HG02623 (cell line): ENCODE data around the gene STON1.
"Not testable (repeated sequence)": the region's sequence is repeated elsewhere in the genome, so short reads cannot be mapped to it uniquely, and the experiment has no call there.

Experiments
- ATAC-seq: cut with Tn5 transposase; IDR thresholded peaks from one replicate; pipeline ENCODE4 v1.9.1; 2021; ENCODE audit warnings: moderate library complexity; ENCODE audit not compliant: unreplicated experiment

Gene STON1

DNA sequence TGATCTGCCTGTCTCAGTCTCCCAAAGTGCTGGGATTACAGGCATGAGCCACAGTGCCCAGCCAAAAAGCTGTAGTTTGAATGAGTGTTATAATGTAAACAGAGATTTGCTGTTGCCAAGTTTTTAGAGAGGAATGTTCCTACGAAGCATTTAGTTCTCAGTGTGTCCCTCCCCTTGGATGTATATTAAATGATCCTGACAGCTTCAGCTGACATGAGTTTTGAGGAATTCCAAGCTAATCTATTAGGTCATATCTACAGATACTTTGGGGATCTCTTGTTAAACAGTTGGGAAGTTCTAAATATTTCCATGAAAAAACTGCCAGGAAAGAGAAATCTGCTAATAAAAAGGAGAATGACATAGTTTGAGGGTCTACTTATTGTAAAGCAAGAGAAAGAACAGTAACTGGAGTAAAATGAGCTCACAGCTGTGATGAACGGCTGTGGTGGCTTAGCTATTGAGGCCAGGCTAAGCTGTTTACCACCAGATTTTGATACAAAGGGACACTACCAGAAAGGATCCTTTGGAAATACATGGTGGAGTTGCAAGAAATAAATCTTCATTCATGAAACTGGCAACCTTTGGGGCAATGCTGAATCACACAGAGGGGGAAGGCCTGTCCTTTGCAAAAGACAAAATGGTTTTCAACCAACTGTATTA, 2.6 kb upstream of the STON1 start:
- ATAC-seq = no peak

- ATAC-seq = no peak
These were observed 1.5 kb upstream of the STON1 start for GRCh38 chr2:48528431-48528830.

DNA sequence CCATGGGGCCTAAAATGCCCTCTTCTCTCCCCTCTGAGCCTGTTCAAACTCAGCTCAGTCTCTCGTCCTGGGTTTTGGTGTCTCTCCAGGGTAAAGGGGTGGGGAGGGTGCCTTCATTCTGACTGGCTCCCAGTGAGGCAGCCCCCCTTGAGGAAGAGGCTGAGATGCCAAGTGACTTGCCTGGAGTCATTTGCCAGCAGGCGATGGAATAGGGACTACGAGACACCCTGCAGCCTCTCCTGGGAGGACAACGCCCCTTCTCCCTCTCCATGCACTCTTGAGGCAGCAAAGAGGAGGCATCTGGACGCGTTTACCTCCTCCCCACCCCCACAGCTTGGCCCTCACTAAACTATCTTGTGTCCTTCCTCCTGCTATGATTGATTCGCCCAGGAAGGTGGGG, 760 bp upstream of the STON1 start:
- ATAC-seq = no peak

DNA sequence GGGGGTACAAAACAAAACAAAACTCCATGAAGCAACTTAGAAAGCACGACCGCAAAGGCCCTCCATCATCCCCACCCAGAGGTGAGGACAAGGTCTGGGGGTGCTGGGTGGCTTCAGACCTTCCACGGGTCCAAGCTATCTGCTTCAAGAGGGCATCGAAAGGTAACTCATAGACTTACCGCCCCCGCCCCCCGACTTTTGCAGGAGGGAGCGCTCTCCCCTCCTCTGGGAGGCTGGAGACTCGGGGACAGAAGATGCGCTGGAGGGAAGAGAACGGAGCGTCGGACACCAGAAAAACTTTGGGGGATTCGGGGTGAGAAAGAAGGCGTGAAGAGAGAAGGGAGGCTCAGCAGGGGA, 300 bp upstream of the STON1 start:
- ATAC-seq = peak; percentile 10

DNA sequence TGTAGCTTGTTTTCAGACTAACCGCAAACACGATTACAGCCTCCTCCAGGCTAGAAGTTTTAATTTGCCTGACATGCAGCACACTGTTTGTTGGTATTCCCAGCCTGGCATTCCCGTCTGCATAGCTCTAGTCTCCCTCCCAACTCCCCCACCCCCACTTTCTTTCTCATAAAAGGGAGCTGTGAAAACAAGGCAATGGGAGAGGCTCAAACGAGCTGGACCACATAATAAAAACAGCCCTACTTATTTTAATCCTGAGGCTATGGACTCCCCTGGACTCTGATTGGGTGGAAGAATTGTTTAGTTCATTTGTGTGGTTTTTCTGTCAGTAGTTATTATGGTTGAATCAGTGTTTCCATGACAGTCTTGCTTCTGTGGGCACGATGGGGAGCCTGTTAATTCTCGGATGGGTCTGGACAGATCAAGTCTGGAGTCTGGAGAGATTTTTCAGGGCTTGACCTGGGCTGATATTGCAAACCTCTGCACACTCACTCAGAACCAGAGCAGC, 1.2 kb downstream of the STON1 start:
- no peak for ATAC-seq

DNA sequence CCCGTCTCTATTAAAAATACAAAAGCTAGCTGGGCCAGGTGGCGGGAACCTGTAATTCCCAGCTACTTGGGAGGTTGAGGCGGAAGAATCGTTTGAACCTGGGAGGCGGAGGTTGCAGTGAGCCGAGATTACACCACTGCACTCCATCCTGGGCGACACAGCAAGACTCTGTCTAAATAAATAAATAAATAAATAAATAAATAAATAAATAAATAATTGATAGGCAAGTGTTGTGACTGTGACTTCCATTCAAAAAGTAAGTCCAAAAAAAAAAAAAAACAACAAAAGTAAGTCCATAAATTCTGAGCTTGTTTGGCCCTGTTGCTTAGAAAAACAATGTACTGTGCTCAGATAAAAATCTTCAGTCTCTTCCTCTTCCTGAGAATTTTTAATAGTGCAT, 2.2 kb downstream of the STON1 start:
- no peak for ATAC-seq

- ATAC-seq = no peak
These were observed 2.9 kb downstream of the STON1 start for GRCh38 chr2:48532824-48533223.

- ATAC-seq = no peak
These were observed 4.8 kb downstream of the STON1 start for GRCh38 chr2:48534781-48535180.

- ATAC-seq = no peak
These were observed 10.4 kb downstream of the STON1 start for GRCh38 chr2:48540237-48540935.

DNA sequence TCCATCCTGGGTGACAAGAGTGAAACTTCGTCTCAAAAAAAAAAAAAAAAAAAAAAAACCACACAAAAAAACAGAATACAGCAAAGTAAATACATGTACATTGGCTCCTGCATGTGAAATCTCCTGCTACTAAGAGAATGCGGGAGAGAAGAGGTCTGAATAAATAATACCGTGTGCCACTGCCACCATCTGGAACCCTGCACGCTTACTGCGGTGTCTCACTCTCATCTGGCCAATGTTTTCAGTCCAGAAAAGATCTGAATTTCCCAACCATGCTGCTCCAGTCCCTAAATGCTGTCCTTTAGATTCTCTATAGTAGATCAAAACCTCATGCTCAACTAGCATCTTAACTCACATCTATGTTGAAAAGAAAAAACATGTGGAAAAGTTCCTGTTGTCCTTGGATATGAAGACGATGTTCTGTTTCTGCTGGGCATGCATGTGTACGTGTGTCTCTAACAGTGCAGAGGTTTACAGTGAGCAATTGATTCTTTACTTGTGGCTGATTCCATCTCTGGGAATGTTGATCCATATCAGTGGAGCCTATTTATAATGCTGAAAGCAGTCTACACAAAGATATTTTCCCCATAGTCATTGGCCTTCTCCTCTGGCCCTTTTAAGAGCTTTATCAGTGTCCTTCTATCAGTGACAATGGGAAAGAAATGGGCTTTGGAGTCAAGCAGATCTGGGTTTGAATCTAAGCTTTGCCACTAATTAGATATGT, 11.9 kb downstream of the STON1 start:
- ATAC-seq = no peak

GRCh38 chr2:48543895-48544294, 13.9 kb downstream of the STON1 start:
- no peak for ATAC-seq

DNA sequence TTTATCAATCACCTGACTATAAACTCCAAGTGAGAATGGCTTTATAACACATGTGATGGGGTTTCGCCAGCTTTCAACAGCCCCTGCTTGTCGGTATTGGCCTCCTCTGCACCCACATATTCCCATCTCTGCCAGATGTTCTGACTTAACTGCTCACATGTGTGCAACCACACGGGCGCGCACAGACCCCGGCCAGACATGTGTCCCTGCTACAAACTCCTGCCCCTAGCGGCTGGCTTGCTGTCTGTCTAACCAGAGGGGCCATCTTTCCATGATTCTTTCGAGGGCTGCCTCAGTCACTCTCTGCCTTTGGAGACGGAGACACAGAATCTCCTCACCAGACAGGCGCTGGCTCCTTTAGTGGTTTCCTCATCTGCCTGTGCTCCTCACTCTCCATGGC, 15.3 kb downstream of the STON1 start:
- ATAC-seq = no peak

- no peak for ATAC-seq
These were observed 18.9 kb downstream of the STON1 start for GRCh38 chr2:48548840-48549239.

GRCh38 chr2:48549972-48550371, 20.0 kb downstream of the STON1 start:
- no peak for ATAC-seq

DNA sequence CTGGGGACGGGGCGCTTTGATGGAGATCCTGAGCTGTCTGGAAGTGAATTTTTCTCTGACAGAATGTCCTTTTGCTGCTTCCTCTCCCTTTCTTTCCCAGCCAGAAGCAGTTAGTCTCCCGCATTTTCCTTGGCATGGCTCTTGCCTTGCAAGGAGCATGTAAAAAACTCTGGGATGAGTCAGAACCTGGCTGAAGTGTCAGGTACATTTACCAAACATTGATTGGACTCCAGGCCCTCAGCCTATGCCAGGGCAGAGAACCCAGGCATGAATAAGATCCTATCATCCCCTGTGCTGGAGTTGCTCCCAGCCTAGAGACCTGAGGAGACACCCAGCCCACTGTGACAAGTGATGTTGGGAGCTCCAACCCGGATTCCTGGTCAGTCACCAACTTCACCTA, 21.6 kb downstream of the STON1 start:
- ATAC-seq = no peak

- ATAC-seq = not testable (repeated sequence)
These were observed 25.1 kb downstream of the STON1 start for GRCh38 chr2:48555071-48555470.

GRCh38 chr2:48558456-48558855, 28.5 kb downstream of the STON1 start:
- ATAC-seq = no peak

- ATAC-seq = no peak
These were observed 30.7 kb downstream of the STON1 start for GRCh38 chr2:48560546-48561209.

GRCh38 chr2:48562281-48562680, 32.3 kb downstream of the STON1 start:
- no peak for ATAC-seq

DNA sequence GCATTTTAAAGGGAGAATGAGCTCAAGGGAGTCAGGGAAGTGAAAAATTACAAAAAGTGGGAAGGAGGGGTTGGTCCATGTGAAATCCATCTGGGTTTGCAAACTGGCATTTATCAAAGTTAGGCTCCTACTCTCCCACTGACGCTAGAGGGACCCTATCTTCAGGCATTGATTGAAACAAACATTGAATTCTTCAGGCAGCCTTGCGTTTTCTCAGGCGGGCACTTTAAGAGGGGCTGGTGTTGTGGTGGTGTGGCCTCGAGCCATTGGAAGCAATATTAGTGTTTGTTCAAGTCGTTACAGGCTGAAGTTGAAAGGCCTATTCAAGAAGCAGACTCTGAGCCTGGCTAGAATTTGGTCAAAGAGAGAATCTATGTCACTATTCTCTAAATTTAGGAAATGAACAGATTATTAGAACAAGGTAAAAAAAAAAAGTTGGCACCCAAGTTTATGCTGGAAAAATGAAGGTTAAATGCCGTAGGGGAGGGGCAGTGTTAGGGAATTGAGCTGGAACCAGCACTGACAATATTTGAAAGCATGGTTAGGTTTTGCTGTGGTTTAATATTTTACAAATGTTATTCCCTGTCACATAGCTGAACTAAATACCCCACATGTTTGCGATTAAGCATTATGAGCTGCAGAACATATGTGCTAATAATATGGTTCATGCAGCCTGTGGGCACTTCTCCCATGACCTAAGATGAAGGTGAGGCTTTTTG, 36.8 kb downstream of the STON1 start:
- no peak for ATAC-seq

- ATAC-seq = no peak
These were observed 37.7 kb downstream of the STON1 start for GRCh38 chr2:48567671-48568070.
